Panc1 (cell line): ENCODE results near the gene FOXD2.

ENCODE experiments used
- POLR2AphosphoS5 ChIP-seq: IDR thresholded peaks from 2 replicates; pipeline ENCODE4 v1.6.1; 2012; ENCODE audit warnings: mild to moderate bottlenecking, low read depth, low read length, moderate library complexity
- TCF7L2 ChIP-seq: IDR thresholded peaks from 2 replicates; pipeline ENCODE4 v1.6.1; 2011; ENCODE audit warnings: mild to moderate bottlenecking, low read depth, low read length, inconsistent platforms
- TF ChIP-seq, protein P1 (sequence below): fragments of 450-650 bp; IDR thresholded peaks from 2 replicates; pipeline ENCODE4 v1.5.1; 2017; ENCODE audit warnings: mild to moderate bottlenecking

- TF ChIP-seq, protein P1, sequence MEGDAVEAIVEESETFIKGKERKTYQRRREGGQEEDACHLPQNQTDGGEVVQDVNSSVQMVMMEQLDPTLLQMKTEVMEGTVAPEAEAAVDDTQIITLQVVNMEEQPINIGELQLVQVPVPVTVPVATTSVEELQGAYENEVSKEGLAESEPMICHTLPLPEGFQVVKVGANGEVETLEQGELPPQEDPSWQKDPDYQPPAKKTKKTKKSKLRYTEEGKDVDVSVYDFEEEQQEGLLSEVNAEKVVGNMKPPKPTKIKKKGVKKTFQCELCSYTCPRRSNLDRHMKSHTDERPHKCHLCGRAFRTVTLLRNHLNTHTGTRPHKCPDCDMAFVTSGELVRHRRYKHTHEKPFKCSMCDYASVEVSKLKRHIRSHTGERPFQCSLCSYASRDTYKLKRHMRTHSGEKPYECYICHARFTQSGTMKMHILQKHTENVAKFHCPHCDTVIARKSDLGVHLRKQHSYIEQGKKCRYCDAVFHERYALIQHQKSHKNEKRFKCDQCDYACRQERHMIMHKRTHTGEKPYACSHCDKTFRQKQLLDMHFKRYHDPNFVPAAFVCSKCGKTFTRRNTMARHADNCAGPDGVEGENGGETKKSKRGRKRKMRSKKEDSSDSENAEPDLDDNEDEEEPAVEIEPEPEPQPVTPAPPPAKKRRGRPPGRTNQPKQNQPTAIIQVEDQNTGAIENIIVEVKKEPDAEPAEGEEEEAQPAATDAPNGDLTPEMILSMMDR = no peak
- no peak for TF ChIP-seq POLR2AphosphoS5
- no peak for TF ChIP-seq TCF7L2
Measured at GRCh38 chr1:47411436-47411835, 26.4 kb upstream of the FOXD2 start.
